ENCODE results near the gene BUD13. TPM values are rescaled to one million over a fixed set of nuclear protein-coding genes. Genes with fewer than 3 reads are reported as not detected.

Gene BUD13
- total and polyA plus RNA-seq, 4 donors: 10.0 to 14.9 (median 13.3) TPM

- no peak for ATAC-seq (ENCODE audit: insufficient read depth, low FRiP score)
- no peak overlapping the region for H3K4me3 ChIP-seq
- no peaks in the 10 kb centered on the region for H3K27me3 ChIP-seq (ENCODE audit: control insufficient read depth in 3 of 3, insufficient read depth in 3 of 3, low read length in 2 of 3)
- no peak for TF ChIP-seq CTCF (IDR thresholded peaks at IDR 0.05; ENCODE audit: control extremely low read depth, extremely low read depth)
- no peaks in the 10 kb centered on the region for H3K9me3 ChIP-seq (ENCODE audit: control insufficient read depth in 4 of 4, insufficient read depth in 3 of 4, low read length in 3 of 4)
- DNase-seq: no peak
- H3K4me1 ChIP-seq (ENCODE audit: control insufficient read depth in 5 of 5, insufficient read depth in 5 of 5, low read length in 5 of 5): peaks cover 0 to 4% (median 0%) of the 10 kb centered on the region in 5 donors
- H3K27ac ChIP-seq (ENCODE audit: low read depth in 1 of 2, low read length in 1 of 2): no peak overlapping the region
- no peaks in the 10 kb centered on the region for H3K36me3 ChIP-seq (ENCODE audit: control insufficient read depth in 4 of 4, insufficient read depth in 4 of 4, low read length in 4 of 4)
- 85 to 91% methylated on average over 9 of the region's 9 CpGs for WGBS, 2 donors
- no peak overlapping the region for H3K9ac ChIP-seq (ENCODE audit: insufficient read depth in 1 of 2, low read length in 2 of 2)
Observed at GRCh38 chr11:116819049-116819448, 46.3 kb upstream of the BUD13 start.

- WGBS, 2 donors: 50 to 81% methylated on average over 6 of the region's 6 CpGs
- TF ChIP-seq CTCF (IDR thresholded peaks at IDR 0.05; ENCODE audit: control extremely low read depth, extremely low read depth): no peak
- DNase-seq (no peak), ATAC-seq (ENCODE audit: insufficient read depth, low FRiP score) (no peak)
- H3K4me1 ChIP-seq (ENCODE audit: control insufficient read depth in 5 of 5, insufficient read depth in 5 of 5, low read length in 5 of 5): no peaks in the 10 kb centered on the region
- no peaks in the 10 kb centered on the region for H3K9me3 ChIP-seq (ENCODE audit: control insufficient read depth in 4 of 4, insufficient read depth in 3 of 4, low read length in 3 of 4)
- no peak overlapping the region for H3K27ac ChIP-seq (ENCODE audit: low read depth in 1 of 2, low read length in 1 of 2)
- H3K9ac ChIP-seq (ENCODE audit: insufficient read depth in 1 of 2, low read length in 2 of 2): no peak overlapping the region
- H3K4me3 ChIP-seq: no peak overlapping the region
- no peaks in the 10 kb centered on the region for H3K27me3 ChIP-seq (ENCODE audit: control insufficient read depth in 3 of 3, insufficient read depth in 3 of 3, low read length in 2 of 3)
- no peaks in the 10 kb centered on the region for H3K36me3 ChIP-seq (ENCODE audit: control insufficient read depth in 4 of 4, insufficient read depth in 4 of 4, low read length in 4 of 4)
Observed at GRCh38 chr11:116814502-116814901, 41.7 kb upstream of the BUD13 start.

GRCh38 chr11:116813781-116814471, 41.1 kb upstream of the BUD13 start:
- Histone ChIP-seq H3K27ac (ENCODE audit: low read depth in 1 of 2, low read length in 1 of 2) (no peak overlapping the region), H3K27me3 (ENCODE audit: control insufficient read depth in 3 of 3, insufficient read depth in 3 of 3, low read length in 2 of 3) (no peaks in the 10 kb centered on the region), H3K4me3 (no peak overlapping the region), H3K9ac (ENCODE audit: insufficient read depth in 1 of 2, low read length in 2 of 2) (no peak overlapping the region), H3K4me1 (ENCODE audit: control insufficient read depth in 5 of 5, insufficient read depth in 5 of 5, low read length in 5 of 5) (no peaks in the 10 kb centered on the region), H3K36me3 (ENCODE audit: control insufficient read depth in 4 of 4, insufficient read depth in 4 of 4, low read length in 4 of 4) (no peaks in the 10 kb centered on the region), H3K9me3 (ENCODE audit: control insufficient read depth in 4 of 4, insufficient read depth in 3 of 4, low read length in 3 of 4) (no peaks in the 10 kb centered on the region)
- ATAC-seq (ENCODE audit: insufficient read depth, low FRiP score) (no peak), DNase-seq (no peak)
- 74 to 76% methylated on average over 5 of the region's 5 CpGs for WGBS, 2 donors
- TF ChIP-seq CTCF (IDR thresholded peaks at IDR 0.05; ENCODE audit: control extremely low read depth, extremely low read depth): no peak

DNA sequence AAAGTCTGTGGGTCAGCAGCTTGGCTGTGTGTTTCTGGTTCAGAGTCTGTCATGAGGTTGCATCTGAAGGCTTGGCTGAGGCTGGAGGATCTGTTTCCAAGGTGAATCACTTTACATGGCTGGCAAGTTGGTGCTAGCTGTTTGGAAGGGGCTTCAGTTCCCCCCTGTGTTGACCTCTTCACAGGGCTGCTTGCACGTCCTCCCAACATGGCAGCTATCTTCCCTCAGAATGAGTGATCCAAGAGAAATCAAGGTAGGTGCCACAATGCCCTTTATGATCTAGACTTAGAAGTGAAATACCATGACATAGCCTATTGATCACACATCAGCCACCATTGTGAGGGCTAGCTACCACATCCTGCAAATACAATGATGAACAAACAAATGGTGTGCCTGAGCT, 40.4 kb upstream of the BUD13 start:
- ATAC-seq (ENCODE audit: insufficient read depth, low FRiP score) (no peak), DNase-seq (no peak)
- Histone ChIP-seq H3K4me1 (ENCODE audit: control insufficient read depth in 5 of 5, insufficient read depth in 5 of 5, low read length in 5 of 5) (no peaks in the 10 kb centered on the region), H3K27me3 (ENCODE audit: control insufficient read depth in 3 of 3, insufficient read depth in 3 of 3, low read length in 2 of 3) (no peaks in the 10 kb centered on the region), H3K36me3 (ENCODE audit: control insufficient read depth in 4 of 4, insufficient read depth in 4 of 4, low read length in 4 of 4) (no peaks in the 10 kb centered on the region), H3K27ac (ENCODE audit: low read depth in 1 of 2, low read length in 1 of 2) (no peak overlapping the region), H3K9me3 (ENCODE audit: control insufficient read depth in 4 of 4, insufficient read depth in 3 of 4, low read length in 3 of 4) (no peaks in the 10 kb centered on the region), H3K9ac (ENCODE audit: insufficient read depth in 1 of 2, low read length in 2 of 2) (no peak overlapping the region), H3K4me3 (no peak overlapping the region)
- no peak for TF ChIP-seq CTCF (IDR thresholded peaks at IDR 0.05; ENCODE audit: control extremely low read depth, extremely low read depth)
- WGBS, 2 donors: 88 to 91% methylated on average over 1 of the region's 1 CpG
